Prostate gland (tissue), 2 donors: Measurements from ENCODE around the gene ZSWIM5. TPM values are rescaled to one million over a fixed set of nuclear protein-coding genes. Genes with fewer than 3 reads are reported as not detected.
"Not testable (repeated sequence)": the region's sequence is repeated elsewhere in the genome, so short reads cannot be mapped to it uniquely, and the experiment has no call there.

ENCODE experiments used
- DNase-seq: peaks from one replicate; pipeline ENCODE4 v3.0.0-alpha.2; 2019; ENCODE audit warnings: low spot score
- H3K27ac ChIP-seq, 2 donors: fragments of 200-600 bp; sonication (generic); 2 replicates each; pipeline ENCODE4 v1.5.1; 2017 to 2019
- H3K27me3 ChIP-seq: fragments of 200-600 bp; sonication (generic); replicated peaks from 2 replicates; pipeline ENCODE4 v1.5.1; 2019; ENCODE audit not compliant: insufficient read depth
- H3K36me3 ChIP-seq, 2 donors: fragments of 200-600 bp; sonication (generic); 1 replicate in 1 of 2; 2 replicates in 1 of 2; pipeline versions ENCODE4 v1.5.1 to v1.8.1; 2017 to 2019
- H3K4me1 ChIP-seq: fragments of 200-600 bp; sonication (generic); replicated peaks from 2 replicates; pipeline ENCODE4 v1.5.1; 2019
- H3K4me3 ChIP-seq, 2 donors: fragments of 200-600 bp; sonication (generic); 2 replicates each; pipeline ENCODE4 v1.5.1; 2017 to 2019
- H3K9me3 ChIP-seq: fragments of 200-600 bp; sonication (generic); 2 replicates; pipeline ENCODE4 v1.5.1; 2017
- POLR2A ChIP-seq: fragments of 450-650 bp; IDR thresholded peaks from one replicate; pipeline ENCODE4 v1.6.1; 2016; ENCODE audit warnings: antibody characterized with exemption, mild to moderate bottlenecking
- POLR2AphosphoS5 ChIP-seq: sonication (generic); formaldehyde crosslinking; IDR thresholded peaks from one replicate; pipeline ENCODE4 v1.6.1; 2017; ENCODE audit warnings: antibody characterized with exemption
- WGBS: methylation state at CpG from one replicate; pipeline ENCODE4 v1.1.5; 2018; 5-methylcytosine and 5-hydroxymethylcytosine counted together
- intact Hi-C: fragments of 100-400 bp; cut with DNase I; formaldehyde crosslinking; loops from one replicate; pipeline ENCODE4 v1.14.2; 2022
- total RNA-seq, 2 donors: library from RNA; depleted of rRNA; stranded (reverse); fragments of >200 nt; gene quantifications; one replicate each; pipeline ENCODE4 v1.1.0, GENCODE V29; 2016
- TF ChIP-seq, protein P1 (sequence below), 4 experiments: fragments of 200-600 bp in 2 of 4; fragments of 450-650 bp in 2 of 4; sonication (generic) in 2 of 4; IDR thresholded peaks; 1 replicate in 3 of 4; 2 replicates in 1 of 4; pipeline ENCODE4 v1.5.1; 2016 to 2019; ENCODE audit warnings: antibody characterized with exemption in 4 of 4, mild to moderate bottlenecking in 2 of 4, moderate library complexity in 2 of 4

ZSWIM5 gene
- total RNA-seq, 2 donors from 2014 or later: 7.2 to 18.6 TPM

DNA sequence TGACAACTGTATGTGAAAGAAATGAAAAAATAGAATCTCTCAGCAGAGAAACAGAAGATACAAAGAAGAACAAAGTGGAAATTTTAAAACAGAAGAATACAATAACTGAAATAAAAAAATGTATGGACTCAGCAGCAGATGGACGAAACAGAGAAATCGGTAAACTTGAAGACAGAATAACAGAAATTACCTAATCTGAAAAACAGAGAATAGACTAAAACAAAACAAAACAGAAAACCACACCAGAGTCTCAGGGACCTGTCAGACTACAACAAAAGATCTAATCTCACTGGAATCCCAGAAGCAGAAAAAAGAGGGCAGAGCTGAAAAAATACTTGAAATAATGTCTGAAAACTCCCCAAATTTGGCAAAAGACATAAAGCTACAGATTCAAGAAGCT lies 83.0 kb downstream of the ZSWIM5 start:
- no peaks in the 10 kb centered on the region for H3K4me1 ChIP-seq
- 96% methylated on average over 2 of the region's 2 CpGs for WGBS
- no peak overlapping the region for H3K27ac ChIP-seq
- TF ChIP-seq, protein P1, sequence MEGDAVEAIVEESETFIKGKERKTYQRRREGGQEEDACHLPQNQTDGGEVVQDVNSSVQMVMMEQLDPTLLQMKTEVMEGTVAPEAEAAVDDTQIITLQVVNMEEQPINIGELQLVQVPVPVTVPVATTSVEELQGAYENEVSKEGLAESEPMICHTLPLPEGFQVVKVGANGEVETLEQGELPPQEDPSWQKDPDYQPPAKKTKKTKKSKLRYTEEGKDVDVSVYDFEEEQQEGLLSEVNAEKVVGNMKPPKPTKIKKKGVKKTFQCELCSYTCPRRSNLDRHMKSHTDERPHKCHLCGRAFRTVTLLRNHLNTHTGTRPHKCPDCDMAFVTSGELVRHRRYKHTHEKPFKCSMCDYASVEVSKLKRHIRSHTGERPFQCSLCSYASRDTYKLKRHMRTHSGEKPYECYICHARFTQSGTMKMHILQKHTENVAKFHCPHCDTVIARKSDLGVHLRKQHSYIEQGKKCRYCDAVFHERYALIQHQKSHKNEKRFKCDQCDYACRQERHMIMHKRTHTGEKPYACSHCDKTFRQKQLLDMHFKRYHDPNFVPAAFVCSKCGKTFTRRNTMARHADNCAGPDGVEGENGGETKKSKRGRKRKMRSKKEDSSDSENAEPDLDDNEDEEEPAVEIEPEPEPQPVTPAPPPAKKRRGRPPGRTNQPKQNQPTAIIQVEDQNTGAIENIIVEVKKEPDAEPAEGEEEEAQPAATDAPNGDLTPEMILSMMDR (IDR thresholded peaks at IDR 0.05): no peak
- TF ChIP-seq POLR2AphosphoS5 (no peak), POLR2A (no peak)
- H3K9me3 ChIP-seq: no peaks in the 10 kb centered on the region
- intact Hi-C loops: no loop called here
- H3K4me3 ChIP-seq: no peak overlapping the region
- DNase-seq: no peak
- H3K36me3 ChIP-seq: no peaks in the 10 kb centered on the region
- no peaks in the 10 kb centered on the region for H3K27me3 ChIP-seq

DNA sequence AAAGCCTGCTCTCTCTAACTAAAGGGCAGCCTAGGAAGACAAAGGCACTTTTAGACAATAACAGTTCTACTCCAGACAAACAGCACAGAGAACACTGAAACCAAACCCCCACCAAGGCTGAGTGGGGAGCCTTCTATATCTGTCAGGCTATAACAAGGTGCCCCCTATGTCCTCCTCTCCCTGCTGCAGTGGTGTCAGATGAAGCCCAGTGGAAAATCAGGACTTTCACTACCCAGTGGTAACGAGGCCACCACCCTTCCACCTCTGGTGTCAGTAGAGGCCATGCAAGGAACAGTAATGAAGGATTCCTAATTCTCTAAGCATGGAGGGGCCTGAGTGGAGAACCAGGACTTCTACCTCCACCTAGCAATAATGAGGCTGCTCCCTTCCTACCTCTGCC lies 83.7 kb downstream of the ZSWIM5 start:
- WGBS: 93% methylated on average over 1 of the region's 1 CpG

DNA sequence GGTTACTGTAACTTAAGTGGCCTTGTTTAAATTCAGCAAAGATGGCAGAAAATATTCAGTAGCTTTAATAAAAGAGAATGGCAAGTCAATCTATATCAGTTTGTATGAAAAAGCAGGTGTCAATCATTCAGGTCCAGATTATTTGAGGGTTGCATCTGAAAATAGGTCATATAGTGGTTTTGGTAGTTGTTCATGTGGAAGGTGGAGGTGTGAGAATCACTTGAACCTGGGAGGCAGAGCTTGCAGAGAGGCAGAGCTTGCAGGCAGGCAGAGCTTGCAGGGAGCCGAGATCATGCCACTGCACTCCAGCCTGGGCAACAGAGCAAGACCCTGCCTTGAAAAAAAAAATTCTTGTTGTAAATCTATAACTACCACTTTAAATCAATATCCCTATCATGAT lies 88.6 kb downstream of the ZSWIM5 start:
- Histone ChIP-seq H3K27me3 (no peaks in the 10 kb centered on the region), H3K4me3 (no peak overlapping the region), H3K36me3 (no peaks in the 10 kb centered on the region), H3K9me3 (no peaks in the 10 kb centered on the region), H3K4me1 (no peaks in the 10 kb centered on the region), H3K27ac (no peak overlapping the region)
- intact Hi-C loops: loop anchor here (5.0 kb wide), 1 partner anchor 165 kb away; no protein-coding TSS in a partner anchor
- 95% methylated on average over 1 of the region's 1 CpG for WGBS
- no peak for TF ChIP-seq POLR2A
- no peak for TF ChIP-seq POLR2AphosphoS5
- TF ChIP-seq, protein P1 (IDR thresholded peaks at IDR 0.05): no peak
- DNase-seq: no peak

More for the DNA sequence above, 83.7 kb downstream of the ZSWIM5 start:
- Histone ChIP-seq H3K9me3 (no peaks in the 10 kb centered on the region), H3K27me3 (no peaks in the 10 kb centered on the region), H3K4me1 (no peaks in the 10 kb centered on the region), H3K4me3 (no peak overlapping the region), H3K27ac (no peak overlapping the region), H3K36me3 (no peaks in the 10 kb centered on the region)
- no peak for DNase-seq
- intact Hi-C loops: no loop called here
- TF ChIP-seq POLR2A: no peak
- TF ChIP-seq POLR2AphosphoS5: no peak
- TF ChIP-seq, protein P1 (IDR thresholded peaks at IDR 0.05): no peak

DNA sequence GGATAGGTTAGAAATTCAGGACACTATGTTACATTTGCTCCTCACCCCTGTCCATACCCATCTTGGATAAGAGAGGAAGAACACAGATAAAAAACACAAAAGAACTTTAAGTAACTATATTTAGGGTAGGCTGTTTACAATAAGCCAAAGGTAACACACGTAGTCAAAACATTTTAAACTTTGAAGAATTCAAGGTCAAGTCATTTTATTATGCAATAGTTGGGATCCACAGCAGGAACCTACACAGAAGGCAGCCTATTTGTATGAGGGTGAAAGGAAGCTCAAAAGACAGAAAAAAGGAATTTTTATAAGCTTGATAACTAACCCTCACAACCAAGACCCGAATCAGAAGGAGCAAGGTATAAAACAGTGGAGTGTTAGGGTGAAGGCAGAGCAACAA lies 89.6 kb downstream of the ZSWIM5 start:
- WGBS: 57% methylated on average over 2 of the region's 2 CpGs
- intact Hi-C loops: loop anchor here (5.0 kb wide), 1 partner anchor 165 kb away; no protein-coding TSS in a partner anchor

DNA sequence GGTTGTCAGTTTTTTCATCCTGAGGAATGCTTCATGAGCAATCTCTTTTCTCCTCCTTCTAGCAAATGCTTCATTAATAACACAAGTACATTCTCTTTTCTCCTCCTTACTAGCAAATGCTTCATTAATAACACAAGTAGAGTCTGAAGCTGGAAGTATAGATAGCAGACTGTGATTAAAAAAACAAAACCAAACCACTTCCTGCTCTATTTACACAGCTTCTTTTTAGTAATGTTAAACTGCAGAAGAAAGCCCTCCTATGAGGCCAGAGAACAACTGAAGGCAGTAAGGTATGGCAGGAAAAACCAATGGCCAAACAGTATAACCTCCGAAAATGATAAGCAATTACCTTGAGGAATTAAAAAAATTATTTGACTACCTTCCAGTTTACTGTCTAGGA lies 90.1 kb downstream of the ZSWIM5 start:
- TF ChIP-seq, protein P1 (IDR thresholded peaks at IDR 0.05): no peak
- TF ChIP-seq POLR2AphosphoS5: no peak
- no peak for TF ChIP-seq POLR2A
- WGBS: 63% methylated on average over 1 of the region's 1 CpG
- no peaks in the 10 kb centered on the region for H3K27me3 ChIP-seq
- H3K9me3 ChIP-seq: no peaks in the 10 kb centered on the region
- no peaks in the 10 kb centered on the region for H3K4me1 ChIP-seq
- no peak for DNase-seq
- no peak overlapping the region for H3K27ac ChIP-seq
- no peak overlapping the region for H3K4me3 ChIP-seq
- H3K36me3 ChIP-seq: no peaks in the 10 kb centered on the region
- intact Hi-C loops: loop anchor here (5.0 kb wide), 1 partner anchor 164 kb away; no protein-coding TSS in a partner anchor

More for the DNA sequence above, 89.6 kb downstream of the ZSWIM5 start:
- Histone ChIP-seq H3K36me3 (no peaks in the 10 kb centered on the region), H3K9me3 (no peaks in the 10 kb centered on the region), H3K4me1 (no peaks in the 10 kb centered on the region), H3K27ac (no peak overlapping the region), H3K4me3 (no peak overlapping the region), H3K27me3 (no peaks in the 10 kb centered on the region)
- TF ChIP-seq POLR2AphosphoS5: no peak
- TF ChIP-seq, protein P1 (IDR thresholded peaks at IDR 0.05): no peak
- no peak for TF ChIP-seq POLR2A
- DNase-seq: no peak

DNA sequence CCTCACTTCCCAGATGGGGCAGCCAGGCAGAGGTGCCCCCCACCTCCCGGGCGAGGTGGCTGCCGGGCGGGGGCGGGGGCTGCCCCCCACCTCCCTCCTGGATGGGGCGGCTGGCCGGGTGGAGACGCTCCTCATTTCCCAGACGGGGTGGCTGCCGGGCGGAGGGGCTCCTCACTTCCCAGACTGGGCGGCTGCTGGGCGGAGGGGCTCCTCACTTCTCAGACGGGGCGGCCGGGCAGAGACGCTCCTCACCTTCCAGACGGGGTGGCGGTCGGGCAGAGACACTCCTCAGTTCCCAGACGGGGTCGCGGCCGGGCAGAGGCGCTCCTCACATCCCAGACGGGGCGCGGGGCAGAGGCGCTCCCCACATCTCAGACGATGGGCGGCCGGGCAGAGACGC lies 91.2 kb downstream of the ZSWIM5 start:
- H3K4me3 ChIP-seq, H3K27me3 ChIP-seq, DNase-seq, H3K9me3 ChIP-seq, H3K27ac ChIP-seq, H3K4me1 ChIP-seq, H3K36me3 ChIP-seq: not testable (repeated sequence)
- intact Hi-C loops: loop anchor here (5.0 kb wide), 1 partner anchor 163 kb away; no protein-coding TSS in a partner anchor
- WGBS: 92% methylated on average over 26 of the region's 33 CpGs
